Vagina (tissue), 2 donors: Measurements from ENCODE around the gene USP43. TPM values are rescaled to one million over a fixed set of nuclear protein-coding genes. Genes with fewer than 3 reads are reported as not detected.

Source experiments
- DNase-seq, 2 donors: peaks; one replicate each; pipeline ENCODE4 v3.0.0-alpha.2; 2017; ENCODE audit errors: extremely low spot score in 2 of 2
- H3K27ac ChIP-seq: fragments of 200-600 bp; sonication (generic); one replicate; pipeline ENCODE4 v1.5.1; 2019
- H3K27me3 ChIP-seq: fragments of 200-600 bp; sonication (generic); one replicate; pipeline ENCODE4 v1.5.1; 2019
- H3K36me3 ChIP-seq, 2 donors: fragments of 200-600 bp; sonication (generic); one replicate each; pipeline ENCODE4 v1.5.1; 2017 to 2019
- H3K4me1 ChIP-seq: fragments of 200-600 bp; sonication (generic); one replicate; pipeline ENCODE4 v1.5.1; 2019
- H3K4me3 ChIP-seq, 2 donors: fragments of 200-600 bp; sonication (generic); 1 replicate in 1 of 2; 2 replicates in 1 of 2; pipeline ENCODE4 v1.5.1; 2016 to 2019
- H3K9me3 ChIP-seq: fragments of 200-600 bp; sonication (generic); one replicate; pipeline ENCODE4 v1.5.1; 2019
- CTCF ChIP-seq, 3 experiments: fragments of 450-650 bp in 2 of 3; fragments of 200-600 bp in 1 of 3; sonication (generic) in 1 of 3; IDR thresholded peaks; one replicate each; pipeline ENCODE4 v1.5.1; 2017 to 2019; ENCODE audit warnings: antibody characterized with exemption in 3 of 3, mild to moderate bottlenecking in 2 of 3, moderate library complexity in 2 of 3
- POLR2A ChIP-seq, 2 donors: fragments of 450-650 bp; IDR thresholded peaks; one replicate each; pipeline ENCODE4 v1.6.1; 2017; ENCODE audit warnings: antibody characterized with exemption in 2 of 2, mild to moderate bottlenecking in 2 of 2, moderate library complexity in 2 of 2
- POLR2AphosphoS5 ChIP-seq, 2 donors: sonication (generic); formaldehyde crosslinking; IDR thresholded peaks; one replicate each; pipeline ENCODE4 v1.9.0; 2017; ENCODE audit warnings: antibody characterized with exemption in 2 of 2, mild to moderate bottlenecking in 2 of 2, low read depth in 1 of 2; ENCODE audit not compliant: insufficient read depth in 1 of 2
- intact Hi-C: fragments of 100-400 bp; cut with DNase I; formaldehyde crosslinking; loops from one replicate; pipeline ENCODE4 v1.15.1; 2023
- total RNA-seq: library from RNA; depleted of rRNA; stranded (reverse); fragments of >200 nt; gene quantifications from one replicate; pipeline ENCODE4 v1.2.3, GENCODE V29; 2016

The USP43 gene
- total RNA-seq, 1 donor from 2014 or later = 5.6 TPM

DNA sequence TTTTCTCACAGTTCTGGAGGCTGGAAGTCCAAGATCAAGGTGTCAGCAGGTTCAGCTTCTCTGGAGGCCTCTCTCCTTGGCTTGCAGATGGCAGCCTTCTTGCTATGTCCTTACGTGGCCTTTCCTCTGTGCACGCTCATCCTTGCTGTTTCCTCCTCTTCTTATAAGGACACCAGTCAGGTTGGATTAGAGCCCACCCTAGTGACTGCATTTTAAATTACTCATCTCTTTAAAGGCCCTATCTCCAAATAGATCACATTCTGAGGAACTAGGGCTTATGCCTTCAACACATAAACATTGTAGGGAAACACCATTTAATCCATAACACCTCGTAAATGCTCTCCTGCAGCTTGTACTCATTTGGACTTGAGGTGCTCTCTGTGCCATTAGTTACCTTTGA lies 109.8 kb downstream of the USP43 start:
- Histone ChIP-seq H3K27me3 (no peaks in the 10 kb centered on the region), H3K36me3 (no peaks in the 10 kb centered on the region), H3K9me3 (no peaks in the 10 kb centered on the region), H3K4me3 (no peak overlapping the region), H3K27ac (no peak overlapping the region), H3K4me1 (no peaks in the 10 kb centered on the region)
- no peak for TF ChIP-seq CTCF (IDR thresholded peaks at IDR 0.05)
- no peak for DNase-seq
- intact Hi-C loops = no loop called here

DNA sequence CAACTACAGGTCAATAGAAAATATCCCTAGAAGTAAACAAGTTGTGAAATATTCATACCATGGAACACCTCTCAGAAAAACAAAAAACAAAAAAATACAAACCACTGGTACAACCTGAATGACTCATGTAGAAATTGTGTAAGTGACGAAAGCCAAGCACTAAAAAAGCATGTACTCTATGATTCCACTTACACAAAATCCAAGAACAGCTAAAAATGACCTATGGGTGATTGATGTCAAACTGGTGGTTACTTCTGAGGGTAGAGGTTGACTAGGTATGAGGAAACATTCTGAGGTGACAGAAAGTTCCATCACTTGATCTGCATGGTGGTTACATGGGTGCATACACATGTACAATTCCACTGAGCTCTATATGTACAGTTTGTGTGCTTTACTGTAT lies 114.9 kb downstream of the USP43 start:
- no peak overlapping the region for H3K4me3 ChIP-seq
- no peak for TF ChIP-seq CTCF (IDR thresholded peaks at IDR 0.05)
- TF ChIP-seq POLR2AphosphoS5 (IDR thresholded peaks at IDR 0.05; ENCODE audit: insufficient read depth in 1 of 2, low read depth in 1 of 2) = no peak
- TF ChIP-seq POLR2A (IDR thresholded peaks at IDR 0.05) = no peak
- no peaks in the 10 kb centered on the region for H3K27me3 ChIP-seq
- H3K27ac ChIP-seq = no peak overlapping the region
- H3K4me1 ChIP-seq = no peaks in the 10 kb centered on the region
- H3K36me3 ChIP-seq = no peaks in the 10 kb centered on the region
- DNase-seq = no peak
- H3K9me3 ChIP-seq = no peaks in the 10 kb centered on the region
- intact Hi-C loops = no loop called here

- TF ChIP-seq POLR2A (IDR thresholded peaks at IDR 0.05) (no peak), POLR2AphosphoS5 (IDR thresholded peaks at IDR 0.05; ENCODE audit: insufficient read depth in 1 of 2, low read depth in 1 of 2) (no peak), CTCF (IDR thresholded peaks at IDR 0.05) (no peak)
- Histone ChIP-seq H3K4me3 (no peak overlapping the region), H3K27me3 (no peaks in the 10 kb centered on the region), H3K4me1 (no peaks in the 10 kb centered on the region), H3K36me3 (no peaks in the 10 kb centered on the region), H3K27ac (no peak overlapping the region), H3K9me3 (no peaks in the 10 kb centered on the region)
- intact Hi-C loops = no loop called here
- no peak for DNase-seq
Observed at GRCh38 chr17:9763643-9764042, 118.3 kb downstream of the USP43 start.

- Histone ChIP-seq H3K36me3 (no peaks in the 10 kb centered on the region), H3K27me3 (no peaks in the 10 kb centered on the region), H3K4me1 (no peaks in the 10 kb centered on the region), H3K27ac (no peak overlapping the region), H3K9me3 (no peaks in the 10 kb centered on the region), H3K4me3 (no peak overlapping the region)
- intact Hi-C loops = no loop called here
- no peak for DNase-seq
- TF ChIP-seq POLR2AphosphoS5 (IDR thresholded peaks at IDR 0.05; ENCODE audit: insufficient read depth in 1 of 2, low read depth in 1 of 2) (no peak), POLR2A (IDR thresholded peaks at IDR 0.05) (no peak)
Observed at GRCh38 chr17:9765322-9765721, 120.0 kb downstream of the USP43 start.

DNA sequence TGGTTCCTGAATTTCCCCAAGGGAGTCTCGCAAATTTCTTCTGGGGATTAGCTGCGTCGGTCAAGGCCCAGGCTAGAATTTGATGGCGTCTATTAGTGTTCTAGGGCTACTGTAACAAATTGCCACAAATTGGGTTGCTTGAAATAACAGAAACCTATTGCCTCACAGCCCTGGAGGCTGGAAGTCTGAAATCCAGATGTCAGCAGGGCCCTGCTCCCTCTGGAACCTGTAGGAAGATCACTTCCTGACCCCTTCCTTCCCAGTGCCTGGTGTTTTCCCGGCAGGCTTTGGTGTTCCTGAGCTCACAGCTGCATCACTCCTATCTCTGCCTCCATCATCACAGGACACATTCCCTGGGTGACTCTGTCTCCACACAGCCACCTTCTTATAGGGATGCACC lies 121.7 kb downstream of the USP43 start:
- Histone ChIP-seq H3K36me3 (no peaks in the 10 kb centered on the region), H3K27ac (no peak overlapping the region), H3K27me3 (no peaks in the 10 kb centered on the region), H3K4me1 (no peaks in the 10 kb centered on the region), H3K4me3 (no peak overlapping the region), H3K9me3 (no peaks in the 10 kb centered on the region)
- DNase-seq = no peak
- intact Hi-C loops = no loop called here
- no peak for TF ChIP-seq CTCF (IDR thresholded peaks at IDR 0.05)

- no peak for TF ChIP-seq CTCF (IDR thresholded peaks at IDR 0.05)
- TF ChIP-seq POLR2AphosphoS5 (IDR thresholded peaks at IDR 0.05; ENCODE audit: insufficient read depth in 1 of 2, low read depth in 1 of 2) = no peak
- no peak for TF ChIP-seq POLR2A (IDR thresholded peaks at IDR 0.05)
- intact Hi-C loops = no loop called here
- Histone ChIP-seq H3K4me3 (no peak overlapping the region), H3K36me3 (no peaks in the 10 kb centered on the region), H3K27ac (no peak overlapping the region), H3K4me1 (no peaks in the 10 kb centered on the region), H3K9me3 (no peaks in the 10 kb centered on the region), H3K27me3 (no peaks in the 10 kb centered on the region)
- DNase-seq = no peak
Observed at GRCh38 chr17:9767432-9767991, 122.2 kb downstream of the USP43 start.
